HepG2 (cell line): ENCODE data around the gene SYT1. TPM values are rescaled to one million over a fixed set of nuclear protein-coding genes. Genes with fewer than 3 reads are reported as not detected.

Experiments
- ATAC-seq: fragments of 200-7000 bp; cut with Tn5 transposase; 3 replicates; pipeline ENCODE4 v1.9.1; 2020; ENCODE audit warnings: mild to moderate bottlenecking, moderate library complexity
- BruUV-seq: library from RNA; stranded (reverse); fragments of 400-500 nt; replicated peaks from 2 replicates; lab custom pipeline; 2021; lab: Mats Ljungman, UMichigan
- CTCF ChIA-PET: fragments of 300-600 bp; formaldehyde crosslinking; extraction: SDS; loops from one replicate; lab custom pipeline; 2021; ENCODE audit warnings: low total read pairs, inconsistent platforms, low intra/inter-chr PET ratio; lab: Yijun Ruan, JAX
- POLR2A ChIA-PET: fragments of 350-600 bp; sonication (Branson Sonifier 250); formaldehyde crosslinking; loops from one replicate; lab custom pipeline; 2020; ENCODE audit warnings: antibody characterized with exemption, inconsistent platforms; lab: Yijun Ruan, JAX
- DNase-seq: peaks from one replicate; pipeline ENCODE4 v3.0.0-alpha.2; 2015; ENCODE audit warnings: low spot score
- FAIRE-seq: peaks from 3 replicates; lab custom pipeline; 2011; peaks lifted over from hg19 to GRCh38; lab: Jason Lieb, UNC
- H2AFZ ChIP-seq: one replicate; pipeline ENCODE4 v1.6.1; 2011; ENCODE audit warnings: low read length, inconsistent platforms
- H3K27ac ChIP-seq: fragments of 300-600 bp; 3 replicates; pipeline ENCODE4 v1.8.0; 2011; ENCODE audit warnings: mixed run types, mild to moderate bottlenecking, mixed read lengths, low read length, inconsistent platforms; ENCODE audit not compliant: insufficient read depth; ENCODE audit errors: extremely low read length
- H3K27me3 ChIP-seq, 2 experiments: fragments of 200-600 bp in 1 of 2; 2 replicates in 1 of 2; 3 replicates in 1 of 2; pipeline versions ENCODE4 v1.6.0 to v1.8.0; 2011; ENCODE audit warnings: low read length in 2 of 2, mild to moderate bottlenecking in 2 of 2, moderate library complexity in 2 of 2, inconsistent platforms in 1 of 2; ENCODE audit not compliant: insufficient read depth in 2 of 2, control insufficient read depth in 1 of 2
- H3K36me3 ChIP-seq, 2 experiments: fragments of 200-600 bp in 1 of 2; replicated peaks in 1 of 2; 2 replicates in 1 of 2; 3 replicates in 1 of 2; pipeline versions ENCODE4 v1.5.1 to v1.8.0; 2011; ENCODE audit warnings: low read length in 2 of 2, inconsistent platforms in 1 of 2; ENCODE audit not compliant: insufficient read depth in 2 of 2, control insufficient read depth in 1 of 2
- H3K4me1 ChIP-seq: 2 replicates; pipeline ENCODE4 v1.5.1; 2012; ENCODE audit warnings: low read length, inconsistent platforms; ENCODE audit not compliant: insufficient read depth
- H3K4me2 ChIP-seq: 2 replicates; pipeline ENCODE4 v1.6.0; 2011; ENCODE audit warnings: low read depth, low read length, inconsistent platforms
- H3K4me3 ChIP-seq, 3 experiments: fragments of 200-600 bp in 1 of 3; sonication (generic), shearing (Covaris generic) in 1 of 3; replicated peaks in 1 of 3; 2 replicates each; pipeline ENCODE4 v1.5.1; 2011 to 2016; ENCODE audit warnings: low read length in 3 of 3, inconsistent platforms in 2 of 3, low read depth in 2 of 3, mild to moderate bottlenecking in 2 of 3, control low read depth in 1 of 3, mixed read lengths in 1 of 3; ENCODE audit not compliant: insufficient read depth in 1 of 3
- H3K79me2 ChIP-seq: one replicate; pipeline ENCODE4 v1.6.1; 2011; ENCODE audit warnings: low read length, inconsistent platforms; ENCODE audit not compliant: insufficient read depth
- H3K9ac ChIP-seq: 2 replicates; pipeline ENCODE4 v1.6.0; 2011; ENCODE audit warnings: mild to moderate bottlenecking, low read depth, low read length, inconsistent platforms; ENCODE audit not compliant: insufficient read depth
- H3K9me3 ChIP-seq: 2 replicates; pipeline ENCODE4 v1.5.1; 2012; ENCODE audit warnings: mild to moderate bottlenecking, low read length
- H4K20me1 ChIP-seq: 2 replicates; pipeline ENCODE4 v1.6.0; 2011; ENCODE audit warnings: inconsistent platforms, mild to moderate bottlenecking, low read length, moderate library complexity; ENCODE audit not compliant: insufficient read depth
- FOXA1 ChIP-seq, 2 experiments: fragments of 450-650 bp in 1 of 2; sonication (generic) in 1 of 2; formaldehyde crosslinking in 1 of 2; IDR thresholded peaks; 2 replicates each; pipeline versions ENCODE4 v1.4.0 to v1.6.1; 2016 to 2020; ENCODE audit warnings: missing genetic modification reagents in 1 of 2
- FOXA3 ChIP-seq: IDR thresholded peaks from 2 replicates; pipeline ENCODE4 v1.6.1; 2016; ENCODE audit warnings: missing genetic modification reagents, missing compliant biosample characterization
- FOXP1 ChIP-seq, 2 experiments: fragments of 450-650 bp in 1 of 2; IDR thresholded peaks; 2 replicates each; pipeline ENCODE4 v1.6.1; 2017 to 2018; ENCODE audit warnings: antibody characterized with exemption in 1 of 2
- MAFK ChIP-seq, 2 experiments: IDR thresholded peaks in 1 of 2; conservative IDR thresholded peaks in 1 of 2; 2 replicates each; pipeline ENCODE4 v1.6.1; 2011; ENCODE audit warnings: improper control_type of control experiment in 2 of 2, low read length in 2 of 2
- RAD51 ChIP-seq: fragments of 450-650 bp; IDR thresholded peaks from 2 replicates; pipeline ENCODE4 v1.6.1; 2016; ENCODE audit warnings: borderline replicate concordance
- REL ChIP-seq: sonication (generic); formaldehyde crosslinking; conservative IDR thresholded peaks from 2 replicates; pipeline ENCODE4 v1.8.0; 2022; ENCODE audit warnings: mild to moderate bottlenecking, missing genetic modification reagents, moderate library complexity
- SIN3A ChIP-seq: IDR thresholded peaks from 2 replicates; pipeline ENCODE4 v1.6.1; 2011; ENCODE audit warnings: low read depth, mild to moderate bottlenecking, control low read depth, low read length, borderline replicate concordance
- STAT5B ChIP-seq: sonication (generic); formaldehyde crosslinking; IDR thresholded peaks from 2 replicates; pipeline ENCODE4 v1.4.0; 2020; ENCODE audit warnings: missing genetic modification reagents
- ZNF143 ChIP-seq: sonication (generic); formaldehyde crosslinking; IDR thresholded peaks from 2 replicates; pipeline ENCODE4 v1.4.0; 2020; ENCODE audit warnings: missing genetic modification reagents
- ZNF264 ChIP-seq: sonication (generic); formaldehyde crosslinking; IDR thresholded peaks from 2 replicates; pipeline ENCODE4 v1.4.0; 2020; ENCODE audit warnings: missing genetic modification reagents
- WGBS: methylation state at CpG from one replicate; pipeline ENCODE4 v1.1.6; 2017; ENCODE audit warnings: low lambda C conversion rate; 5-methylcytosine and 5-hydroxymethylcytosine counted together
- in situ Hi-C: cut with HindIII; loops from 2 replicates; pipeline ENCODE4 v1.10.0; 2017; ENCODE audit warnings: low pct_unique_long_range_greater_than_20kb; ENCODE audit not compliant: extremely low pct_ligation_motif_present
- intact Hi-C: fragments of 100-400 bp; cut with micrococcal nuclease; formaldehyde crosslinking; loops from one replicate; pipeline ENCODE4 v1.10.0; 2022; ENCODE audit not compliant: unreplicated experiment
- polyA plus RNA-seq, 8 experiments: library from polyadenylated mRNA; depleted of rRNA in 3 of 8; stranded (reverse) in 7 of 8; unstranded in 1 of 8; fragments of >200 nt; fragmentation: Illumina TruSeq in 4 of 8; extraction: Trizol in 4 of 8; gene quantifications; 2 replicates each; pipeline versions ENCODE4 v1.2.1 to v1.2.3, GENCODE V29; 2011 to 2016; ENCODE audit warnings: low read depth in 4 of 8, missing spikeins in 1 of 8, mixed read lengths in 1 of 8; ENCODE audit not compliant: insufficient read depth in 1 of 8
- total RNA-seq, 5 experiments: library from RNA; depleted of rRNA; stranded (reverse); fragments of >200 nt; fragmentation: Illumina TruSeq; extraction: Trizol; gene quantifications; 2 replicates each; pipeline ENCODE4 v1.2.3, GENCODE V29; 2016; ENCODE audit warnings: low read depth in 1 of 5
- TF ChIP-seq, protein P1 (sequence below): sonication (generic); formaldehyde crosslinking; IDR thresholded peaks from 2 replicates; pipeline ENCODE4 v1.4.0; 2020; ENCODE audit warnings: missing genetic modification reagents
- TF ChIP-seq, protein P2 (sequence below): sonication (generic); formaldehyde crosslinking; IDR thresholded peaks from 2 replicates; pipeline ENCODE4 v1.4.0; 2020; ENCODE audit warnings: mild to moderate bottlenecking, missing genetic modification reagents

The SYT1 gene
- total and polyA plus RNA-seq, 2 of the 13 experiments (the other 11 are each of a cell fraction or from before 2014, with no cell fraction given) = not detected

DNA sequence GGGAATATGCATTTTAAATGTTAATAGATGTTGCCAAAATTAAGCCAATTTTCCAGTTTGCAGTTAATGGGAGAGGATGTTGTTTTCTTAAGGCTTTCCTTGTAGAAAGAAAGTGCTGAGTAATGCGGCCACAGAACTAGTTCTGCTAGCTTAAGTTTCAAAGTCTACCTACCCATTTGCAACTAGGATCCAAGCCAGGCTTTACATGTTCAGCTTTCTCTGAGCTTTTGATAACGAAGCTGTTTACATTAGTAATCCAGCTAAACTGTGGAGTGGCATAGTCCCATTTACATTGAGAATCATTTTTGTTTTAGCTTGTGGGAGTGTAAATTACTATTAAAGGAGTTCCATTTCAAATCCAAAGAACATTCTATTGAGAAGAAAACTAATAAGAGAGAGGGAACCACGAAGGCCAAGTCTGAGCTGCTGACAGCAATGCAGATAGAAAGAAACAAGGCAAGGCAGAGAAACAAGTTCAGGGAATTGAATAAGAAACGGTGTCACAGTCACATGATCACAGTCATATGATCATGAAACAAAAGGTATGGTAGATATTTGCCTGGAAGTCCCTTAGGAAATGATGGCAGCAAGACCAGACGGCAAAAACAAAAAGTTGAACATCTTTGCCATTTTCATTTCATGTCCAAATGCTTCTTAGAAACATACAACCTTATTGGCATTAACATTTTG, 551.3 kb downstream of the SYT1 start:
- H3K79me2 ChIP-seq = no peaks in the 10 kb centered on the region
- H4K20me1 ChIP-seq = no peaks in the 10 kb centered on the region
- no peak for FAIRE-seq
- DNase-seq = peak; percentile 42
- H3K36me3 ChIP-seq = no peaks in the 10 kb centered on the region
- H3K9ac ChIP-seq = no peak overlapping the region
- no peak overlapping the region for H2AFZ ChIP-seq
- ATAC-seq = peak; percentile 31; the same call in 1 of the 3 replicates
- ChIA-PET POLR2A (interaction anchor here (1.0 kb wide), 1 partner anchor 275 kb away, joined by 3 read pairs; the partner anchor contains the start of gene PAWR), CTCF (no interaction called here)
- no peaks in the 10 kb centered on the region for H3K27me3 ChIP-seq
- peaks cover 30% of the 10 kb centered on the region for H3K4me1 ChIP-seq
- H3K4me2 ChIP-seq = peak overlapping the region; percentile 31
- H3K27ac ChIP-seq = no peak overlapping the region
- BruUV-seq = no TSS peak
- intact Hi-C loops = no loop called here
- H3K4me3 ChIP-seq = no peak overlapping the region
- no peaks in the 10 kb centered on the region for H3K9me3 ChIP-seq
- 32% methylated on average over 5 of the region's 5 CpGs for WGBS
- in situ Hi-C loops = loop anchor here (10.0 kb wide), 2 partner anchors 109 to 579 kb away; no protein-coding TSS in a partner anchor
- TF ChIP-seq ZNF143 (CRISPR knock-in tag) = no peak
- TF ChIP-seq REL = no peak
- peak; percentile 36 to 52 for TF ChIP-seq MAFK (conservative IDR thresholded peaks at IDR 0.05 in 1 of 2, IDR thresholded peaks at IDR 0.05 in 1 of 2; ENCODE audit: low read length in 2 of 2)
- TF ChIP-seq, protein P1, sequence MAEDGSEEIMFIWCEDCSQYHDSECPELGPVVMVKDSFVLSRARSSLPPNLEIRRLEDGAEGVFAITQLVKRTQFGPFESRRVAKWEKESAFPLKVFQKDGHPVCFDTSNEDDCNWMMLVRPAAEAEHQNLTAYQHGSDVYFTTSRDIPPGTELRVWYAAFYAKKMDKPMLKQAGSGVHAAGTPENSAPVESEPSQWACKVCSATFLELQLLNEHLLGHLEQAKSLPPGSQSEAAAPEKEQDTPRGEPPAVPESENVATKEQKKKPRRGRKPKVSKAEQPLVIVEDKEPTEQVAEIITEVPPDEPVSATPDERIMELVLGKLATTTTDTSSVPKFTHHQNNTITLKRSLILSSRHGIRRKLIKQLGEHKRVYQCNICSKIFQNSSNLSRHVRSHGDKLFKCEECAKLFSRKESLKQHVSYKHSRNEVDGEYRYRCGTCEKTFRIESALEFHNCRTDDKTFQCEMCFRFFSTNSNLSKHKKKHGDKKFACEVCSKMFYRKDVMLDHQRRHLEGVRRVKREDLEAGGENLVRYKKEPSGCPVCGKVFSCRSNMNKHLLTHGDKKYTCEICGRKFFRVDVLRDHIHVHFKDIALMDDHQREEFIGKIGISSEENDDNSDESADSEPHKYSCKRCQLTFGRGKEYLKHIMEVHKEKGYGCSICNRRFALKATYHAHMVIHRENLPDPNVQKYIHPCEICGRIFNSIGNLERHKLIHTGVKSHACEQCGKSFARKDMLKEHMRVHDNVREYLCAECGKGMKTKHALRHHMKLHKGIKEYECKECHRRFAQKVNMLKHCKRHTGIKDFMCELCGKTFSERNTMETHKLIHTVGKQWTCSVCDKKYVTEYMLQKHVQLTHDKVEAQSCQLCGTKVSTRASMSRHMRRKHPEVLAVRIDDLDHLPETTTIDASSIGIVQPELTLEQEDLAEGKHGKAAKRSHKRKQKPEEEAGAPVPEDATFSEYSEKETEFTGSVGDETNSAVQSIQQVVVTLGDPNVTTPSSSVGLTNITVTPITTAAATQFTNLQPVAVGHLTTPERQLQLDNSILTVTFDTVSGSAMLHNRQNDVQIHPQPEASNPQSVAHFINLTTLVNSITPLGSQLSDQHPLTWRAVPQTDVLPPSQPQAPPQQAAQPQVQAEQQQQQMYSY (CRISPR knock-in tag) = peak; percentile 89
- peak; percentile 33; the same call in 1 of the 2 replicates for TF ChIP-seq FOXA3 (CRISPR knock-in tag)
- peak; percentile 30; the same call in 1 of the 2 replicates for TF ChIP-seq RAD51
- TF ChIP-seq, protein P2, sequence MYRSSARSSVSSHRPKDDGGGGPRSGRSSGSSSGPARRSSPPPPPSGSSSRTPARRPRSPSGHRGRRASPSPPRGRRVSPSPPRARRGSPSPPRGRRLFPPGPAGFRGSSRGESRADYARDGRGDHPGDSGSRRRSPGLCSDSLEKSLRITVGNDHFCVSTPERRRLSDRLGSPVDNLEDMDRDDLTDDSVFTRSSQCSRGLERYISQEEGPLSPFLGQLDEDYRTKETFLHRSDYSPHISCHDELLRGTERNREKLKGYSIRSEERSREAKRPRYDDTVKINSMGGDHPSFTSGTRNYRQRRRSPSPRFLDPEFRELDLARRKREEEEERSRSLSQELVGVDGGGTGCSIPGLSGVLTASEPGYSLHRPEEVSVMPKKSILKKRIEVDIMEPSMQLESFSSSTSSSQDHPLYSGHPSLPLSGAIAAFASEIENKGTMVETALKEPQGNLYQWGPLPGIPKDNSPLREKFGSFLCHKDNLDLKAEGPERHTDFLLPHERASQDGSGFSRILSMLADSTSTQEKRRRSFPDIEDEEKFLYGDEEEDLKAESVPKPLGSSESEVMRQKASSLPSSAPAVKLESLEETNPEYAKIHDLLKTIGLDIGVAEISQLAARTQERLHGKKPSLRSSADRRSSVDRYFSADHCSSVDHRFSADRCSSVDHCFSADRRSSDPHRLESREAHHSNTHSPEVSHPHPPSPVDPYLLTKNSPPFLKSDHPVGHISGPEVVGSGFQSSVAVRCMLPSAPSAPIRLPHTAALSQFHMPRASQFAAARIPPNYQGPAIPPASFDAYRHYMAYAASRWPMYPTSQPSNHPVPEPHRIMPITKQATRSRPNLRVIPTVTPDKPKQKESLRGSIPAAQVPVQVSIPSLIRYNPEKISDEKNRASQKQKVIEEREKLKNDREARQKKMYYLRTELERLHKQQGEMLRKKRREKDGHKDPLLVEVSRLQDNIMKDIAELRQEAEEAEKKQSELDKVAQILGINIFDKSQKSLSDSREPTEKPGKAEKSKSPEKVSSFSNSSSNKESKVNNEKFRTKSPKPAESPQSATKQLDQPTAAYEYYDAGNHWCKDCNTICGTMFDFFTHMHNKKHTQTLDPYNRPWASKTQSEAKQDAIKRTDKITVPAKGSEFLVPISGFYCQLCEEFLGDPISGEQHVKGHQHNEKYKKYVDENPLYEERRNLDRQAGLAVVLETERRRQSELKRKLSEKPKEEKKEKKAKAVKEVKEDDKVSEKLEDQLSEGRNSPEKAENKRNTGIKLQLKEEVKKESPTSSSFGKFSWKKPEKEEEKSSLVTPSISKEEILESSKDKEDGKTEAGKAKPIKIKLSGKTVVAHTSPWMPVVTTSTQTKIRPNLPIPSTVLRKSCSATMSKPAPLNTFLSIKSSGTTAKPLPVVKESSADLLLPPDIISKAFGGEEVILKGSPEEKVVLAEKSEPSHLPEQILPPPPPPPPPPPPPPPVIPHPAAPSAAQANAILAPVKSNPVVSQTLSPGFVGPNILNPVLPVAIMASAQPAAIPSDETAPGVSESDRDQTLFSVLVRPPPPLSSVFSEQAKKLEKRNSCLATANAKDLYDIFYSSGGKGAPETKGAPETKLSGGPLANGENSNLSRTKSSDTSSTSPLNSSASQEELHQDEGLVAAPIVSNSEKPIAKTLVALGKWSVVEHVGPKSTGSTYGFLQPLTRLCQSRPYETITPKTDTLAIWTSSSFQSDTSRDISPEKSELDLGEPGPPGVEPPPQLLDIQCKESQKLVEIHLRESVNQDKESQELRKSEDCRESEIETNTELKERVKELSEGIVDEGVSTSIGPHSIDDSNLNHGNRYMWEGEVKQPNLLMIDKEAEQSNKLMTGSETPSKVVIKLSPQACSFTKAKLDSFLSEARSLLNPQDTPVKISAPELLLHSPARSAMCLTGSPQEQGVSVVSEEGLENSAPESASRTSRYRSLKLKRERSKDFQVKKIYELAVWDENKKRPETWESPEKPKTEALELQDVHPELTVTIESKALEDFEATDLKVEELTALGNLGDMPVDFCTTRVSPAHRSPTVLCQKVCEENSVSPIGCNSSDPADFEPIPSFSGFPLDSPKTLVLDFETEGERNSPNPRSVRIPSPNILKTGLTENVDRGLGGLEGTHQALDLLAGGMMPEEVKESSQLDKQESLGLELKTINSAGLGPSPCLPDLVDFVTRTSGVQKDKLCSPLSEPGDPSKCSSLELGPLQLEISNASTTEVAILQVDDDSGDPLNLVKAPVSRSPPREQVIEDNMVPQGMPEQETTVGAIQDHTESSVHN (CRISPR knock-in tag) = no peak
- TF ChIP-seq FOXP1 (IDR thresholded peaks at IDR 0.05) = no peak
- no peak for TF ChIP-seq FOXP1 (CRISPR knock-in tag; IDR thresholded peaks at IDR 0.05)
- TF ChIP-seq FOXA1 (IDR thresholded peaks at IDR 0.05) = no peak
- TF ChIP-seq FOXA1 (CRISPR knock-in tag; IDR thresholded peaks at IDR 0.05) = 0 out of 2 replicates have a peak, but pooled peaks have one; percentile 26
- no peak for TF ChIP-seq STAT5B (CRISPR knock-in tag)
- no peak for TF ChIP-seq SIN3A
- no peak for TF ChIP-seq ZNF264 (CRISPR knock-in tag)
